Activated CD8-positive, alpha-beta memory T cell treated with anti-CD3 and anti-CD28 coated beads, Interleukin-2, amount 50 U/mL, for 48 hours (primary cell): ENCODE measurements around the gene ZNF236.
"Not testable (repeated sequence)": the region's sequence is repeated elsewhere in the genome, so short reads cannot be mapped to it uniquely, and the experiment has no call there.

Source experiments
- DNase-seq: peaks from one replicate; pipeline ENCODE4 v3.0.0-alpha.2; 2020

The ZNF236 gene

GRCh38 chr18:77012806-77013541 is 190.6 kb downstream of the ZNF236 start:
- DNase-seq, result no peak

- DNase-seq, result no peak
Measured at GRCh38 chr18:77013811-77014521, 191.6 kb downstream of the ZNF236 start.

DNA sequence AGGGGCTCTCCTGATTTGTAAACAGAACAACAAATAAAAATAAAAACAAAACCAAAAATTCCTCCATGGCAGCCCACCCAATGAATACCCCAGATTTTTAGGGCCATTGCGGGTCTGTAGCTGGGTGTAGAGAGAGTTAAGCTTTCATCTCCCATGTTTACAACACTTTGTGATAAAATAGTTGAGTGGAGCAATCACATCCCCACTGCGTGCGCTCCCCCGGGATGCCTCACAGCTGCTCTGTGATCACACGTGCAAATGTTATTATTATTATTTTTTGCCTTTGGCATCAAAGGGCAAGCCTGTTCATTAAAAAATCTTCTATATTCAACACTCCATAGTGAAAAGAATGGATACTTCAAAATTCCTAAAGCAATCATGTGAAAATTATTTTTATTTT is 192.2 kb downstream of the ZNF236 start:
- DNase-seq, result no peak

DNA sequence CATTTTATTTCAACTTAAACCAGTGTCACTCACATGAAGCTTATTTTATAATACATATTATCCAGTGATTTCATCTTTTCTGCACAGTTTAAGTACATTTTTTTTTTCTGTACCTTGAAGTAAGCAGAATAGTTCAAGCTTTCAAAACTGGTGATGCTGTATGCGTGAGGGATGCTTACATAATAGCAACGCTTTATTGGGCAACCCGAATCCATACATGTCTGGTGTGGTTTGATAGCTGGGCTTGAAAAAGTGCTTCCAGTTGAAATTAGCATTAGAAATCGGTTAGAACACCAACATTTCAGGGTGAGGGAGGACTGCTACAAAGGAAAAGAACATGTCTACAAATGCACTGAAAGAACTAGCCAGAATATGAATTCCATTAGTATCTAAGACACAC is 192.8 kb downstream of the ZNF236 start:
- no peak for DNase-seq

GRCh38 chr18:77015771-77016710 is 193.7 kb downstream of the ZNF236 start:
- no peak for DNase-seq

DNA sequence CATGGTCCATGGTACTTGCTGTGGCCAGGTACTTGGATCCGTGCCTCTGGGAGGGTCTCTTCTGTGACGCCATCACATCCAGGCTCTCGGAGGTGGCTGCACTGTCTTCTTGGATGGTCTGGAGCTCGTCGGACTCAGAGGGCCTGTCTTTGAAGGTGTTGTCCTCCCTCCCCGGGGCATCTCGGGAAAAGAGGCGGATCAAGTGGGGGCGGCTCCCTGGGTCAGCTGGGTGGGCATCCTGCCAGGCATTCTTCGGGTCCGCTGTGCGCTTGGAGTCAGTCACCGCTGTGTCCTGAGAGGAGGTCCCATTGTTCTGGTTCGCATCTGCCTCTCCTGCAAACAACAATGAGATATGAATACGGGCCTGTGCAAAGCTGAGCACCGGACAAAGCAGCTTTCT is 194.6 kb downstream of the ZNF236 start:
- DNase-seq, result no peak

DNA sequence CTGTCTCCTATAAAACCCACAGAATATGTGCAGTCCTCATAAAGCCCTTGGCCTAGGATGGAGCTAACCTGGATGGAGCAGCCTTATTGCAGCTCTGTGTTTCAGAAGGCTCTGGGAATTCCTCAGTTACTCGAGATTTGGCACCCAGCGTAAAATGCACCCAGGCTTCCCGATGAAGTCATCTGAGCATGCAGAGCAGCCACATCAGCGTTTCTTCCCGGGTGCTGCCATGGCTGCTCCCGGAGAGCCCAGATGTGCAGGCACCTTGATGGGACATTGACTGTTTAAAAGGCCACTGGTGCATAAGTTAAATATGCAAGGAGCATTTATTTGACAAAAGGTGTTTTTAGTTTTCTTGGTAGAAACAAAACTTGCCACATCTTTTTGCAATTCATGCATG is 195.0 kb downstream of the ZNF236 start:
- DNase-seq, result no peak

DNA sequence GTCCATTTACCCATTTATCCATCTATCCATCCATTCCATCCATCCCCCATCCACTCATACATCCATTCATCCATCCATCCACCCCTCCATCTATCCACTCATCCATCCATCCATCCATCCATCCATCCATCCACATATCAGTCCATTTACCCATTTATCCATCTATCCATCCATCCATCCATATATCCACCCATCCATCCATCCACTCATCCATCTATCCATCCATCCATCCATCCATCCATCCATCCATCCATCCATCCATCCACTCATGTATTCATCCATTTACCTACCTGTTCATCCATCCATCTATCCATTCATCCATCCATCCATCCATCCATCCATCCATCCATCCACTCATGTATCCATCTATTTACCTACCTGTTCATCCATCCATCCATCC is 196.3 kb downstream of the ZNF236 start:
- not testable (repeated sequence) for DNase-seq

- no peak for DNase-seq
Measured at GRCh38 chr18:77019641-77020040, 197.3 kb downstream of the ZNF236 start.
